Thyroid gland (tissue), 4 donors: Measurements from ENCODE around the gene PRTFDC1. TPM values are rescaled to one million over a fixed set of nuclear protein-coding genes. Genes with fewer than 3 reads are reported as not detected.

Source experiments
- DNase-seq, 2 donors: peaks; one replicate each; pipeline ENCODE4 v3.0.0-alpha.2; 2019
- H3K27ac ChIP-seq, 3 donors: fragments of 200-600 bp; sonication (generic); 1 replicate in 2 of 3; 2 replicates in 1 of 3; pipeline ENCODE4 v1.5.1; 2016 to 2019; ENCODE audit warnings: mild to moderate bottlenecking in 1 of 3, moderate library complexity in 1 of 3
- H3K27me3 ChIP-seq: fragments of 200-600 bp; sonication (generic); one replicate; pipeline ENCODE4 v1.5.1; 2019
- H3K36me3 ChIP-seq, 2 donors: fragments of 200-600 bp; sonication (generic); one replicate each; pipeline ENCODE4 v1.5.1; 2016 to 2019
- H3K4me1 ChIP-seq, 2 donors: fragments of 200-600 bp; sonication (generic); one replicate each; pipeline ENCODE4 v1.5.1; 2017 to 2019
- H3K4me3 ChIP-seq, 3 donors: fragments of 200-600 bp; sonication (generic); replicated peaks in 1 of 3; 1 replicate in 2 of 3; 2 replicates in 1 of 3; pipeline ENCODE4 v1.5.1; 2016; ENCODE audit warnings: mild to moderate bottlenecking in 1 of 3
- H3K9me3 ChIP-seq: fragments of 200-600 bp; sonication (generic); one replicate; pipeline ENCODE4 v1.5.1; 2017
- CTCF ChIP-seq, 6 experiments: fragments of 200-600 bp in 3 of 6; fragments of 450-650 bp in 3 of 6; sonication (generic) in 3 of 6; IDR thresholded peaks; one replicate each; pipeline ENCODE4 v1.5.1; 2016 to 2019; ENCODE audit warnings: antibody characterized with exemption in 6 of 6, mild to moderate bottlenecking in 2 of 6, inconsistent platforms in 1 of 6, moderate library complexity in 1 of 6
- POLR2A ChIP-seq, 2 donors: fragments of 450-650 bp; IDR thresholded peaks; one replicate each; pipeline ENCODE4 v1.6.1; 2017; ENCODE audit warnings: antibody characterized with exemption in 2 of 2, mild to moderate bottlenecking in 2 of 2, moderate library complexity in 1 of 2
- WGBS, 2 donors: methylation state at CpG; one replicate each; pipeline ENCODE4 v1.1.5; 2017; 5-methylcytosine and 5-hydroxymethylcytosine counted together
- intact Hi-C: fragments of 100-400 bp; cut with DNase I; formaldehyde crosslinking; loops from one replicate; pipeline ENCODE4 v1.15.1; 2023
- total RNA-seq, 4 donors: library from RNA; depleted of rRNA; stranded (reverse); fragments of >200 nt; gene quantifications; one replicate each; pipeline ENCODE4 v1.2.3, GENCODE V29; 2016

The PRTFDC1 gene
- total RNA-seq, 4 donors from 2014 or later: 2.9 to 8.7 (median 5.6) TPM

DNA sequence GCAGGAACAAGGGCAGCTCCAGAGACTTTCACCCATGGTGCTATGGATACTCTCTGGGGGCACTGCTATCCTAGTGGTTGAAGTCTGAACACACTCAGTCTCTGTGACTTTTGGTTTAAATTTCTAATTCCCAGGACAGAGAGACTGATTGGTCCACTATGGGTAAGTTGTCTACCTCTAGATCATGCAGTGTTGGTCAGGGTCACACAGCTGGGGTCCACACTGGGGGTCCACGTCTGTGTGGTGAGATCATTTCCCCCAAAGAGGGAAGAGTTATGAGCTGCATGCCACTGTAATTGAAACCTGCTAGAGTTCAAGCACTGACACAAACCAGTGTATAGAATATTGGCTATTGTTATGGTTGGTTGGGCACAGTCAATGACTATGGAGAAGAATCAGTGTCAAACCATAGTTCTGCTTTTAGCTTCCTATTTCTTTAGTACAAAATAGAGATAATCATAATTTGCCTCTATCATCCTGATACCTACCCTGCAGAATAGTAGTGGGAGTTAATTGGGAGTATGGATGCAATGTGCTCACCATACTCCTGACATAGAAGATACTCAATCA, 101.6 kb downstream of the PRTFDC1 start:
- TF ChIP-seq POLR2A (IDR thresholded peaks at IDR 0.05) (no peak), CTCF (IDR thresholded peaks at IDR 0.05) (no peak)
- Histone ChIP-seq H3K27ac (no peak overlapping the region), H3K4me3 (no peak overlapping the region), H3K27me3 (no peaks in the 10 kb centered on the region), H3K36me3 (no peaks in the 10 kb centered on the region), H3K9me3 (no peaks in the 10 kb centered on the region), H3K4me1 (no peaks in the 10 kb centered on the region)
- 29 to 76% methylated on average over 1 of the region's 1 CpG for WGBS, 2 donors
- no peak for DNase-seq
- intact Hi-C loops: no loop called here

GRCh38 chr10:24849501-24850299, 102.7 kb downstream of the PRTFDC1 start:
- H3K27me3 ChIP-seq: no peaks in the 10 kb centered on the region
- H3K4me3 ChIP-seq: no peak overlapping the region
- no peaks in the 10 kb centered on the region for H3K4me1 ChIP-seq
- WGBS, 2 donors: 90 to 92% methylated on average over 9 of the region's 9 CpGs
- H3K27ac ChIP-seq: no peak overlapping the region
- no peak for DNase-seq
- intact Hi-C loops: no loop called here
- no peaks in the 10 kb centered on the region for H3K36me3 ChIP-seq
- no peak for TF ChIP-seq POLR2A (IDR thresholded peaks at IDR 0.05)
- no peak for TF ChIP-seq CTCF (IDR thresholded peaks at IDR 0.05)
- H3K9me3 ChIP-seq: no peaks in the 10 kb centered on the region

- Histone ChIP-seq H3K9me3 (no peaks in the 10 kb centered on the region), H3K27me3 (no peaks in the 10 kb centered on the region)
Observed at GRCh38 chr10:24849051-24849450, 103.4 kb downstream of the PRTFDC1 start.

GRCh38 chr10:24848195-24848594, 104.2 kb downstream of the PRTFDC1 start:
- intact Hi-C loops: no loop called here
- TF ChIP-seq POLR2A (IDR thresholded peaks at IDR 0.05) (no peak), CTCF (IDR thresholded peaks at IDR 0.05) (no peak)
- Histone ChIP-seq H3K27me3 (no peaks in the 10 kb centered on the region), H3K4me1 (no peaks in the 10 kb centered on the region), H3K9me3 (no peaks in the 10 kb centered on the region), H3K36me3 (no peaks in the 10 kb centered on the region), H3K27ac (no peak overlapping the region), H3K4me3 (no peak overlapping the region)
- DNase-seq: no peak
- 63 to 71% methylated on average over 6 of the region's 6 CpGs for WGBS, 2 donors

More at GRCh38 chr10:24849051-24849450, 103.4 kb downstream of the PRTFDC1 start:
- H3K36me3 ChIP-seq: no peaks in the 10 kb centered on the region
- no peak overlapping the region for H3K27ac ChIP-seq
- no peak for TF ChIP-seq POLR2A (IDR thresholded peaks at IDR 0.05)
- TF ChIP-seq CTCF (IDR thresholded peaks at IDR 0.05): no peak
- H3K4me1 ChIP-seq: no peaks in the 10 kb centered on the region
- intact Hi-C loops: no loop called here
- H3K4me3 ChIP-seq: no peak overlapping the region
- 75 to 83% methylated on average over 6 of the region's 6 CpGs for WGBS, 2 donors
- DNase-seq: no peak
